ACC112 (cell line): Measurements from ENCODE around the gene SLC29A4.
A peak's percentile ranks its signal among the peaks of the same experiment; 100 is the strongest.
"Not testable (repeated sequence)": the region's sequence is repeated elsewhere in the genome, so short reads cannot be mapped to it uniquely, and the experiment has no call there.

ENCODE experiments used
- H2AFZ ChIP-seq: fragments of 200-600 bp; sonication (generic); one replicate; pipeline ENCODE4 v1.6.0; 2017; ENCODE audit warnings: antibody characterized with exemption, low read length; ENCODE audit not compliant: unreplicated experiment
- H3K27ac ChIP-seq: fragments of 200-600 bp; sonication (generic); 2 replicates; pipeline ENCODE4 v1.5.1; 2014; ENCODE audit warnings: low read depth, mild to moderate bottlenecking, antibody characterized with exemption, low read length, moderate library complexity
- H3K27me3 ChIP-seq: fragments of 200-600 bp; sonication (generic); 2 replicates; pipeline ENCODE4 v1.6.1; 2014; ENCODE audit warnings: mild to moderate bottlenecking, antibody characterized with exemption, low read length, moderate library complexity, mixed read lengths; ENCODE audit not compliant: insufficient read depth
- H3K36me3 ChIP-seq: fragments of 200-600 bp; sonication (generic); 2 replicates; pipeline ENCODE4 v1.6.1; 2016; ENCODE audit warnings: mild to moderate bottlenecking, antibody characterized with exemption, low read length, moderate library complexity, mixed read lengths; ENCODE audit not compliant: insufficient read depth
- H3K4me1 ChIP-seq: fragments of 200-600 bp; sonication (generic); one replicate; pipeline ENCODE4 v1.6.1; 2016; ENCODE audit warnings: low read length, mixed read lengths; ENCODE audit not compliant: insufficient read depth, unreplicated experiment, control insufficient read depth
- H3K4me3 ChIP-seq: fragments of 200-600 bp; sonication (generic); 2 replicates; pipeline ENCODE4 v1.5.1; 2014; ENCODE audit warnings: mild to moderate bottlenecking, low read depth, low read length
- H3K79me2 ChIP-seq: fragments of 200-600 bp; sonication (generic); one replicate; pipeline ENCODE4 v1.6.0; 2016; ENCODE audit warnings: low read length; ENCODE audit not compliant: control insufficient read depth, unreplicated experiment, insufficient read depth

The SLC29A4 gene

GRCh38 chr7:5282543-5283316 is at the start of gene SLC29A4:
SLC29A4 (plus strand) TSS chr7:5282943; CDS start chr7:5287817, 4,874 bp downstream.
- H3K4me3 ChIP-seq: peak within 1 kb of the TSS; percentile 63
- H3K27me3 ChIP-seq: peaks cover 7% of the 10 kb centered on the region; the same call in 1 of the 2 replicates
- no peaks in the 10 kb centered on the region for H3K4me1 ChIP-seq
- H3K79me2 ChIP-seq: no peaks in the 10 kb centered on the region
- H2AFZ ChIP-seq: no peak within 1 kb of the TSS
- H3K36me3 ChIP-seq: no peaks in the 10 kb centered on the region
- no peak within 1 kb of the TSS for H3K27ac ChIP-seq

GRCh38 chr7:5234852-5235831 is 47.6 kb upstream of the SLC29A4 start:
- Histone ChIP-seq H3K4me3 (no peak overlapping the region), H3K4me1 (no peaks in the 10 kb centered on the region), H3K27ac (no peak overlapping the region), H3K36me3 (peaks cover 9% of the 10 kb centered on the region; the same call in 1 of the 2 replicates), H2AFZ (no peak overlapping the region), H3K27me3 (no peaks in the 10 kb centered on the region), H3K79me2 (no peaks in the 10 kb centered on the region)

DNA sequence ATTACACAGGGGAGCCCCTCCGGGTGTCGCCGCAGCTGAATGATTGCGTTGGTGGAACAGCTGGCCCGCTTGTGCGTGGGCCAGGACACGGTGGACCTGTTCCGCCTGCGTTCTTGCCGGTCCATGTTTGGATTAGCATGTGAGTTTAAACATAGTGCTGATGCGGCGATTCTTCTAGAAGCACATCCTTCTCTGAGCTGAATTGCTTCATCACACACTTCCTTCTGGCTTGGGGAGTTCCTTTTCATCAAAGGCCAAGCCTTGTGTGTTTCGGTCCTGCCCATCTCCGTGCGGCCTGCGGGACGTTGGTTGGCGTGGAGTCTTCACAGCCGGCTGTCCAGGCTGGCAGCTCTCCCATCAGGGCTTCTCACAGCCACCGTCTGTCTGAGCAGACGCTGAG is 45.5 kb upstream of the SLC29A4 start:
- peak overlapping the region; percentile 83 for H2AFZ ChIP-seq
- no peak overlapping the region for H3K27ac ChIP-seq
- no peaks in the 10 kb centered on the region for H3K4me1 ChIP-seq
- 0 out of 2 replicates have a peak overlapping the region, but pooled peaks have one; percentile 61 for H3K4me3 ChIP-seq
- H3K36me3 ChIP-seq: no peaks in the 10 kb centered on the region
- no peaks in the 10 kb centered on the region for H3K27me3 ChIP-seq
- H3K79me2 ChIP-seq: no peaks in the 10 kb centered on the region

DNA sequence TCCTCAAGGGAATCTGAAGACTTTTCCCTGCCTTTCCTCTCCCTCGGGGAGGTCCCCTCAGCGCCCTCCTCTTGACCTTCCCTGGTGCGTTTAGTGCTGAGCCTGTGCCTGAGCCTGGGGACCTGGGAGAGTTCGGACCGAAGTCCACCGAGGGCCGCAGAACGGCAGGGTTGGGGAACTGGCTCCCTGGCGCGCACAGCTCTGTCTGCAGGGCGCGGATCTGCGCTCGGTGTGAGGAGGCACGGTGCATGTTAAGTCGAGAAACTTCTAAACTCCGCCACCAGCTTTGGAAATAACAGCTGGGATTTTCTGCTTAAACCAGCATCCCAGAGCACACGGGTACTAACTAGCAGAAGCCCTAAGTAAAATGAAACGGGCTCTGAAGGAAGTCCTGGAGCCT is 44.2 kb upstream of the SLC29A4 start:
- Histone ChIP-seq H3K79me2 (no peaks in the 10 kb centered on the region), H3K27ac (no peak overlapping the region), H3K27me3 (no peaks in the 10 kb centered on the region), H3K4me3 (no peak overlapping the region), H3K36me3 (no peaks in the 10 kb centered on the region), H3K4me1 (no peaks in the 10 kb centered on the region), H2AFZ (no peak overlapping the region)

- Histone ChIP-seq H3K36me3 (no peaks in the 10 kb centered on the region), H2AFZ (no peak overlapping the region), H3K79me2 (no peaks in the 10 kb centered on the region), H3K27ac (no peak overlapping the region), H3K4me1 (no peaks in the 10 kb centered on the region), H3K27me3 (no peaks in the 10 kb centered on the region), H3K4me3 (no peak overlapping the region)
These were observed 39.5 kb upstream of the SLC29A4 start for GRCh38 chr7:5243261-5243660.

- no peaks in the 10 kb centered on the region for H3K36me3 ChIP-seq
- no peak overlapping the region for H3K4me3 ChIP-seq
- H2AFZ ChIP-seq: no peak overlapping the region
- H3K79me2 ChIP-seq: no peaks in the 10 kb centered on the region
- no peaks in the 10 kb centered on the region for H3K4me1 ChIP-seq
- no peaks in the 10 kb centered on the region for H3K27me3 ChIP-seq
- H3K27ac ChIP-seq: no peak overlapping the region
These were observed 34.4 kb upstream of the SLC29A4 start for GRCh38 chr7:5248201-5248885.

DNA sequence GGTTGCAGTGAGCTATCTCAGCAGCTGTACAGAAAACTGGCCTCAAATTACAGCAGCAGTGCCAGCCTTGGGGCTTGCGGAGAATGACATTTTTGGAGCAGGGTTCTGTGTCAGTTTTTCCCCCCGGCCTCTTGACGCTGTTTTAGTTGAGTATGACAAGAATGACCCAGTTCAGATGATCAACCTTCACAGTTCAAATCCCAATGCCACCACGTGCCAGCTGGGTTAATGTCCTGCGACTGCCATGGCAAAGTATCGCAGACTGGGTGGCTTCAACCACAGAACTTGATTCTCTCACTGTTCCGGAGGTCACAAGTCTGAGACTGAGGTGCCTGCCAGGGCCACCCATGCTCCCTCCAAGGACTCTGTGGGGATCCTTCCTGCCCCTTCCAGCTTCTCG is 32.0 kb upstream of the SLC29A4 start:
- not testable (repeated sequence) for H3K79me2 ChIP-seq, H2AFZ ChIP-seq, H3K27me3 ChIP-seq, H3K4me3 ChIP-seq, H3K4me1 ChIP-seq, H3K36me3 ChIP-seq, H3K27ac ChIP-seq

- H3K36me3 ChIP-seq, H2AFZ ChIP-seq, H3K4me3 ChIP-seq, H3K4me1 ChIP-seq, H3K27ac ChIP-seq, H3K27me3 ChIP-seq, H3K79me2 ChIP-seq: not testable (repeated sequence)
These were observed 29.2 kb upstream of the SLC29A4 start for GRCh38 chr7:5253529-5253928.

DNA sequence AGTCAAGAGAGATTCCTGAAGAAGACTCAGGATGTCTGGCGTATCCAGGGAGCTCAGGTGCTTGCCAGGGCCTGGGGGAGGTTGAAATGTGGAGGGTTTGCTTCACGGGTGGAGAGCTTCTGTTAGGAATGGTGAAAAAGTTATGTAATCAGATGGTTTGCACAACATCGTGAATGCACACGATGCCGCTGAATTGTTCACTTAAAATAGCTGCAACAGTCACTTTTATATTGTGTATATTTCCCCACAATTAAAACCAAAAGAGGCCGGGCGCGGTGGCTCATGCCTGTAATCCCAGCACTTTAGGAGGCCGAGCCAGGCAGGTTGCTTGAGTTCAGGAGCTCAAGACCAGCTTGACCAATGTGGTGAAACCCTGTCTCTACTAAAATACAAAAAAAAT is 28.4 kb upstream of the SLC29A4 start:
- not testable (repeated sequence) for H2AFZ ChIP-seq, H3K27me3 ChIP-seq, H3K36me3 ChIP-seq, H3K27ac ChIP-seq, H3K4me3 ChIP-seq, H3K4me1 ChIP-seq, H3K79me2 ChIP-seq

GRCh38 chr7:5255832-5256231 is 26.9 kb upstream of the SLC29A4 start:
- Histone ChIP-seq H3K36me3 (no peaks in the 10 kb centered on the region), H3K79me2 (no peaks in the 10 kb centered on the region), H2AFZ (no peak overlapping the region), H3K4me3 (no peak overlapping the region), H3K27me3 (no peaks in the 10 kb centered on the region), H3K4me1 (no peaks in the 10 kb centered on the region), H3K27ac (no peak overlapping the region)
